Smooth muscle cell (in vitro differentiated cells): Measurements from ENCODE around the gene SPDYE2B. TPM values are rescaled to one million over a fixed set of nuclear protein-coding genes. Genes with fewer than 3 reads are reported as not detected.
"Not testable (repeated sequence)": the region's sequence is repeated elsewhere in the genome, so short reads cannot be mapped to it uniquely, and the experiment has no call there.

Experiments
- DNase-seq: peaks from one replicate; lab custom pipeline; 2025; ENCODE audit not compliant: unreplicated experiment; lab: John Stamatoyannopoulos, UW
- H2AFZ ChIP-seq: fragments of 200-600 bp; sonication (generic); 2 replicates; pipeline ENCODE4 v1.6.0; 2016; ENCODE audit warnings: antibody characterized with exemption, low read depth, mild to moderate bottlenecking
- H3F3A ChIP-seq: fragments of 200-600 bp; sonication (generic); 2 replicates; pipeline ENCODE4 v1.6.0; 2017; ENCODE audit warnings: antibody characterized with exemption, low read depth
- H3K27ac ChIP-seq: fragments of 200-600 bp; sonication (generic); 2 replicates; pipeline ENCODE4 v1.5.1; 2016; ENCODE audit warnings: low read depth, mild to moderate bottlenecking
- H3K27me3 ChIP-seq: fragments of 200-600 bp; sonication (generic); 2 replicates; pipeline ENCODE4 v1.6.1; 2016; ENCODE audit warnings: low read depth, mild to moderate bottlenecking
- H3K36me3 ChIP-seq: fragments of 200-600 bp; sonication (generic); 2 replicates; pipeline ENCODE4 v1.5.1; 2016; ENCODE audit warnings: low read depth
- H3K4me1 ChIP-seq: fragments of 200-600 bp; sonication (generic); 2 replicates; pipeline ENCODE4 v1.5.1; 2016; ENCODE audit warnings: low read depth
- H3K4me2 ChIP-seq: fragments of 200-600 bp; sonication (generic); 2 replicates; pipeline ENCODE4 v1.6.0; 2016; ENCODE audit warnings: mild to moderate bottlenecking
- H3K4me3 ChIP-seq: fragments of 200-600 bp; sonication (generic); 2 replicates; pipeline ENCODE4 v1.5.1; 2016; ENCODE audit warnings: mild to moderate bottlenecking
- H3K79me2 ChIP-seq: fragments of 200-600 bp; sonication (generic); 2 replicates; pipeline ENCODE4 v1.6.0; 2016; ENCODE audit warnings: low read depth, mild to moderate bottlenecking
- H3K9ac ChIP-seq: fragments of 200-600 bp; sonication (generic); 2 replicates; pipeline ENCODE4 v1.6.0; 2016; ENCODE audit warnings: low read depth
- H3K9me3 ChIP-seq: fragments of 200-600 bp; sonication (generic); replicated peaks from 2 replicates; pipeline ENCODE4 v1.5.1; 2016; ENCODE audit warnings: low read depth
- H4K20me1 ChIP-seq: fragments of 200-600 bp; sonication (generic); 2 replicates; pipeline ENCODE4 v1.6.0; 2016; ENCODE audit warnings: low read depth
- WGBS: methylation state at CpG from one replicate; pipeline ENCODE4 v1.1.7; 2016; ENCODE audit warnings: low lambda C conversion rate; 5-methylcytosine and 5-hydroxymethylcytosine counted together
- polyA plus RNA-seq: library from polyadenylated mRNA; unstranded; fragments of >200 nt; fragmentation: Nextera tagmentation; extraction: Ambion mirVana; gene quantifications from 2 replicates; pipeline ENCODE4 v1.2.1, GENCODE V29; 2016
- total RNA-seq: library from RNA; depleted of rRNA; stranded (reverse); fragments of >200 nt; gene quantifications from 2 replicates; pipeline ENCODE4 v1.2.3, GENCODE V29; 2014

SPDYE2B gene
- total and polyA plus RNA-seq, 2 experiments from 2014 or later = not detected

- not testable (repeated sequence) for H3K79me2 ChIP-seq, H3K4me1 ChIP-seq, H3K4me2 ChIP-seq, H3F3A ChIP-seq, DNase-seq, H3K9ac ChIP-seq, H3K27ac ChIP-seq, H3K9me3 ChIP-seq, H3K4me3 ChIP-seq, H3K27me3 ChIP-seq, H2AFZ ChIP-seq, H3K36me3 ChIP-seq, H4K20me1 ChIP-seq
- WGBS = 100% methylated on average over 2 of the region's 14 CpGs
Measured at GRCh38 chr7:102667523-102667922, 17.4 kb downstream of the SPDYE2B start.

GRCh38 chr7:102671166-102671955 is 21.2 kb downstream of the SPDYE2B start, which contains the start of gene POLR2J2:
Gene POLR2J2, minus strand, starts transcription at chr7:102671663. Its CDS starts 62 bp downstream, at chr7:102671601.
- H3K4me3 ChIP-seq = peak within 1 kb of the TSS; percentile 61

GRCh38 chr7:102671956-102672307 is 21.8 kb downstream of the SPDYE2B start:
- H3K27ac ChIP-seq, H3K36me3 ChIP-seq, H3K9me3 ChIP-seq, H3K27me3 ChIP-seq, DNase-seq, H4K20me1 ChIP-seq, H3K4me1 ChIP-seq, H3K79me2 ChIP-seq, H2AFZ ChIP-seq, H3K4me2 ChIP-seq, H3K9ac ChIP-seq, H3K4me3 ChIP-seq, H3F3A ChIP-seq: not testable (repeated sequence)
- no CpG with 5 or more reads among the region's 9 CpGs for WGBS

More at GRCh38 chr7:102671166-102671955, 21.2 kb downstream of the SPDYE2B start, which contains the start of gene POLR2J2:
- H3K27me3 ChIP-seq, H3K27ac ChIP-seq, H3K36me3 ChIP-seq, H4K20me1 ChIP-seq, DNase-seq, H3K79me2 ChIP-seq, H3K4me1 ChIP-seq, H2AFZ ChIP-seq, H3F3A ChIP-seq, H3K9me3 ChIP-seq: not testable (repeated sequence)
- Histone ChIP-seq H3K9ac (peak within 1 kb of the TSS; percentile 47), H3K4me2 (peak within 1 kb of the TSS; percentile 76)
- WGBS = under 1% methylated on average over 39 of the region's 63 CpGs

GRCh38 chr7:102673447-102674067 is 23.4 kb downstream of the SPDYE2B start:
- H3K4me1 ChIP-seq, H3K36me3 ChIP-seq, H3F3A ChIP-seq, H2AFZ ChIP-seq, H3K9ac ChIP-seq, H3K4me2 ChIP-seq, H3K79me2 ChIP-seq, H3K27me3 ChIP-seq, H3K4me3 ChIP-seq, H3K27ac ChIP-seq, DNase-seq, H3K9me3 ChIP-seq, H4K20me1 ChIP-seq: not testable (repeated sequence)
- no CpG with 5 or more reads among the region's 9 CpGs for WGBS

- not testable (repeated sequence) for H3K4me3 ChIP-seq, H3F3A ChIP-seq, H3K79me2 ChIP-seq, H3K4me2 ChIP-seq, DNase-seq, H3K27ac ChIP-seq, H4K20me1 ChIP-seq, H3K4me1 ChIP-seq, H3K9ac ChIP-seq, H3K9me3 ChIP-seq, H3K27me3 ChIP-seq, H2AFZ ChIP-seq, H3K36me3 ChIP-seq
- WGBS = 100% methylated on average over 1 of the region's 2 CpGs
Measured at GRCh38 chr7:102675545-102675944, 25.4 kb downstream of the SPDYE2B start.

GRCh38 chr7:102680780-102681179 is 30.7 kb downstream of the SPDYE2B start:
- H2AFZ ChIP-seq, H3K4me3 ChIP-seq, H3K9ac ChIP-seq, DNase-seq, H3K27me3 ChIP-seq, H3K79me2 ChIP-seq, H3K27ac ChIP-seq, H3K36me3 ChIP-seq, H3K9me3 ChIP-seq, H3K4me2 ChIP-seq, H3K4me1 ChIP-seq, H4K20me1 ChIP-seq, H3F3A ChIP-seq: not testable (repeated sequence)
- WGBS = no CpG with 5 or more reads among the region's 5 CpGs

- H3K4me2 ChIP-seq, H4K20me1 ChIP-seq, H3F3A ChIP-seq, H3K4me3 ChIP-seq, H3K79me2 ChIP-seq, H2AFZ ChIP-seq, H3K9me3 ChIP-seq, DNase-seq, H3K27me3 ChIP-seq, H3K9ac ChIP-seq, H3K27ac ChIP-seq, H3K36me3 ChIP-seq, H3K4me1 ChIP-seq: not testable (repeated sequence)
- no CpG with 5 or more reads among the region's 5 CpGs for WGBS
Measured at GRCh38 chr7:102682560-102682959, 32.4 kb downstream of the SPDYE2B start.

- not testable (repeated sequence) for H3K9me3 ChIP-seq, H2AFZ ChIP-seq, H3K9ac ChIP-seq, H3K4me2 ChIP-seq, H3F3A ChIP-seq, H3K4me3 ChIP-seq, DNase-seq, H3K27ac ChIP-seq, H3K79me2 ChIP-seq, H3K4me1 ChIP-seq, H4K20me1 ChIP-seq, H3K36me3 ChIP-seq
- no CpG with 5 or more reads among the region's 37 CpGs for WGBS
- H3K27me3 ChIP-seq = peaks cover 21% of the 10 kb centered on the region
Measured at GRCh38 chr7:102688299-102689036, 38.3 kb downstream of the SPDYE2B start.
